ENCODE data around the gene ACSL1. TPM values are rescaled to one million over a fixed set of nuclear protein-coding genes. Genes with fewer than 3 reads are reported as not detected.

The ACSL1 gene
- total and polyA plus RNA-seq, 2 of the 8 experiments (the other 6 are each of a cell fraction or from before 2014, with no cell fraction given): 2.3 to 8.7 TPM

DNA sequence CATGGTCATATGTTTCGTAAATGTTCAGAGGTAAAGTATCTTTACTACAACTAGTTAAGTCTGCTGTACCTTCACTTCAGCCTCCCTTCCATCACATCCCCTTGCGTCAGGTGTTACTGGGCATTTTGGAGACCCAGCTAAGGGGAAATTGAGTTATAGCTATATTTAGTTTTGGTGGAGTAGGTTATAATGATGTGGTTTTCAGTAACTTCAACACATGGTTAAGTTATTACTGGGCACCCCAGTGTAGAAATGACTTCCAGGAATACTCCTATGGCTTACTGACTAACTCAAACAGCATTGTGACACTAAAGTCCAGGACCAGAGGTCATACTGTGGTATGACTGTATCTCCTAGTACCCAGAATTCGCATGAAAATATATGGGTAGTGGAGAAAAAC, 23.4 kb upstream of the ACSL1 start:
- no peak for FAIRE-seq
- Histone ChIP-seq H2BK5ac (ENCODE audit: low read depth, low read length) (no peak overlapping the region), H2AFZ (ENCODE audit: low read length) (no peak overlapping the region)

More for the DNA sequence above, 23.4 kb upstream of the ACSL1 start:
- H3K4me3 ChIP-seq (ENCODE audit: extremely low read depth in 1 of 4, insufficient read depth in 2 of 4, low read depth in 3 of 4, low read length in 4 of 4): no peak overlapping the region
- H3K27ac ChIP-seq (ENCODE audit: low read depth, low read length): no peak overlapping the region
- H3K36me3 ChIP-seq (ENCODE audit: control insufficient read depth in 2 of 4, insufficient read depth in 4 of 4, low read length in 3 of 4): no peaks in the 10 kb centered on the region
- no peak overlapping the region for H2BK12ac ChIP-seq (ENCODE audit: low read depth, low read length)
- H3K14ac ChIP-seq (ENCODE audit: insufficient read length): no peak overlapping the region
- no peaks in the 10 kb centered on the region for H4K20me1 ChIP-seq (replicated peaks in 1 of 2; ENCODE audit: control insufficient read depth in 1 of 2, insufficient read depth in 2 of 2, low read length in 2 of 2)
- H2BK20ac ChIP-seq (ENCODE audit: low read length): no peak overlapping the region
- H3K9me3 ChIP-seq (ENCODE audit: insufficient read depth in 2 of 2, low read depth in 1 of 2, low read length in 1 of 2): no peaks in the 10 kb centered on the region
- DNase-seq (ENCODE audit: low read depth in 1 of 2, low spot score in 2 of 2): no peak
- no peaks in the 10 kb centered on the region for H3K79me2 ChIP-seq (ENCODE audit: control insufficient read depth in 1 of 2, insufficient read depth in 2 of 2, low read length in 2 of 2)
- no peak overlapping the region for H2BK15ac ChIP-seq (ENCODE audit: low read length)
- H3K23ac ChIP-seq (ENCODE audit: insufficient read length): no peak overlapping the region
- H3K27me3 ChIP-seq (replicated peaks in 1 of 4; ENCODE audit: control insufficient read depth in 3 of 4, extremely low read depth in 1 of 4, insufficient read depth in 3 of 4, low read length in 3 of 4): no peaks in the 10 kb centered on the region
- H3K4me2 ChIP-seq (ENCODE audit: insufficient read depth in 1 of 2, low read depth in 2 of 2, low read length in 2 of 2): no peak overlapping the region
- no peak overlapping the region for H4K91ac ChIP-seq (replicated peaks; ENCODE audit: insufficient read length, low read length)
- H3K9ac ChIP-seq (replicated peaks in 1 of 4; ENCODE audit: extremely low read depth in 1 of 4, low read depth in 3 of 4, low read length in 3 of 4): no peak overlapping the region
- no peaks in the 10 kb centered on the region for H3K79me1 ChIP-seq (ENCODE audit: low read depth, low read length)
- POLR2A ChIA-PET (ENCODE audit: partially characterized antibody): no interaction called here
- no peak overlapping the region for H4K8ac ChIP-seq (ENCODE audit: extremely low read depth, insufficient read depth, low read length)
- H3K18ac ChIP-seq (ENCODE audit: extremely low read depth, low read length): no peak overlapping the region
- no peak overlapping the region for H4K5ac ChIP-seq (ENCODE audit: insufficient read length, low read depth, low read length)
- H3K4me1 ChIP-seq (replicated peaks in 1 of 4; ENCODE audit: control insufficient read depth in 3 of 4, insufficient read depth in 4 of 4, low read length in 3 of 4): no peaks in the 10 kb centered on the region
- CTCF ChIA-PET (ENCODE audit: partially characterized antibody): no interaction called here
- no peaks in the 10 kb centered on the region for H3K23me2 ChIP-seq (ENCODE audit: low read depth, low read length)
- H2BK120ac ChIP-seq (replicated peaks; ENCODE audit: low read depth, low read length): no peak overlapping the region
- WGBS, 2 experiments (ENCODE audit: extremely low coverage in 1 of 2, insufficient coverage in 1 of 2, insufficient read length in 1 of 2, insufficient replicate concordance in 2 of 2, low coverage in 1 of 2, low lambda C conversion rate in 2 of 2, missing lambda C conversion rate in 1 of 2): 92% methylated on average over 3 of the region's 3 CpGs; no CpG with 5 or more reads in 1 of the 2 experiments
- H3K56ac ChIP-seq (replicated peaks; ENCODE audit: insufficient read length, low read depth, low read length): no peak overlapping the region
- TF ChIP-seq SAP30 (IDR thresholded peaks at IDR 0.05; ENCODE audit: insufficient read depth, insufficient replicate concordance, low read length) (no peak), BACH1 (IDR thresholded peaks at IDR 0.05; ENCODE audit: low read length) (no peak), SUZ12 (IDR thresholded peaks at IDR 0.05; ENCODE audit: low read length) (no peak), RNF2 (IDR thresholded peaks at IDR 0.05; ENCODE audit: borderline replicate concordance, low read depth, low read length, missing control alignments, poor library complexity, severe bottlenecking) (no peak), NANOG (IDR thresholded peaks at IDR 0.05; ENCODE audit: insufficient read depth, low read depth, low read length, poor library complexity, severe bottlenecking) (no peak), TAF7 (optimal IDR thresholded peaks at IDR 0.05; ENCODE audit: borderline replicate concordance, low read depth, low read length) (no peak), CBX5 (IDR thresholded peaks at IDR 0.05; ENCODE audit: low read depth, low read length) (no peak), TBP (IDR thresholded peaks at IDR 0.05; ENCODE audit: low read depth, low read length) (no peak), YY1 (IDR thresholded peaks at IDR 0.05; ENCODE audit: low read depth, low read length) (no peak), TAF1 (IDR thresholded peaks at IDR 0.05; ENCODE audit: low read depth, low read length) (no peak)
- TF ChIP-seq, protein P1, sequence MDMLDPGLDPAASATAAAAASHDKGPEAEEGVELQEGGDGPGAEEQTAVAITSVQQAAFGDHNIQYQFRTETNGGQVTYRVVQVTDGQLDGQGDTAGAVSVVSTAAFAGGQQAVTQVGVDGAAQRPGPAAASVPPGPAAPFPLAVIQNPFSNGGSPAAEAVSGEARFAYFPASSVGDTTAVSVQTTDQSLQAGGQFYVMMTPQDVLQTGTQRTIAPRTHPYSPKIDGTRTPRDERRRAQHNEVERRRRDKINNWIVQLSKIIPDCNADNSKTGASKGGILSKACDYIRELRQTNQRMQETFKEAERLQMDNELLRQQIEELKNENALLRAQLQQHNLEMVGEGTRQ (IDR thresholded peaks at IDR 0.05; ENCODE audit: low read length): no peak
- TF ChIP-seq, protein P2, sequence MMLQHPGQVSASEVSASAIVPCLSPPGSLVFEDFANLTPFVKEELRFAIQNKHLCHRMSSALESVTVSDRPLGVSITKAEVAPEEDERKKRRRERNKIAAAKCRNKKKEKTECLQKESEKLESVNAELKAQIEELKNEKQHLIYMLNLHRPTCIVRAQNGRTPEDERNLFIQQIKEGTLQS (IDR thresholded peaks at IDR 0.05; ENCODE audit: insufficient read depth, low read depth, low read length): no peak
- no peak overlapping the region for H3K4ac ChIP-seq (replicated peaks; ENCODE audit: insufficient read length, low read depth, low read length)
- H2AK5ac ChIP-seq (ENCODE audit: low read depth, low read length): no peak overlapping the region

All from H1 (cell line).